Measurements from ENCODE around the gene LRCH2.
A peak's percentile ranks its signal among the peaks of the same experiment; 100 is the strongest.

The LRCH2 gene

GRCh38 chrX:115178473-115178872 is 55.4 kb downstream of the LRCH2 start:
- TF ChIP-seq CTCF (IDR thresholded peaks at IDR 0.05; ENCODE audit: insufficient read depth, missing control alignments) = no peak
- DNase-seq (ENCODE audit: insufficient read length, low spot score) (no peak), FAIRE-seq (no peak)

- FAIRE-seq (no peak), DNase-seq (ENCODE audit: insufficient read length, low spot score) (no peak)
- no peak for TF ChIP-seq CTCF (IDR thresholded peaks at IDR 0.05; ENCODE audit: insufficient read depth, missing control alignments)
Observed at GRCh38 chrX:115177932-115178331, 56.0 kb downstream of the LRCH2 start.

- DNase-seq (ENCODE audit: insufficient read length, low spot score) = no peak
- no peak for FAIRE-seq
- no peak for TF ChIP-seq CTCF (IDR thresholded peaks at IDR 0.05; ENCODE audit: insufficient read depth, missing control alignments)
Observed at GRCh38 chrX:115174548-115174947, 59.3 kb downstream of the LRCH2 start.

- FAIRE-seq (no peak), DNase-seq (ENCODE audit: insufficient read length, low spot score) (no peak)
- no peak for TF ChIP-seq CTCF (IDR thresholded peaks at IDR 0.05; ENCODE audit: insufficient read depth, missing control alignments)
Observed at GRCh38 chrX:115173181-115173580, 60.7 kb downstream of the LRCH2 start.

GRCh38 chrX:115147220-115147619 is 86.7 kb downstream of the LRCH2 start:
- no peak for DNase-seq (ENCODE audit: insufficient read length, low spot score)
- peak; percentile 44 for TF ChIP-seq CTCF (IDR thresholded peaks at IDR 0.05; ENCODE audit: insufficient read depth, missing control alignments)

GRCh38 chrX:115142057-115142456 is 91.8 kb downstream of the LRCH2 start:
- TF ChIP-seq CTCF (IDR thresholded peaks at IDR 0.05; ENCODE audit: insufficient read depth, missing control alignments) = no peak
- DNase-seq (ENCODE audit: insufficient read length, low spot score) = no peak
- FAIRE-seq = no peak

More at GRCh38 chrX:115147220-115147619, 86.7 kb downstream of the LRCH2 start:
- FAIRE-seq = no peak

- DNase-seq (ENCODE audit: insufficient read length, low spot score) (no peak), FAIRE-seq (no peak)
- TF ChIP-seq CTCF (IDR thresholded peaks at IDR 0.05; ENCODE audit: insufficient read depth, missing control alignments) = no peak
Observed at GRCh38 chrX:115138040-115138439, 95.9 kb downstream of the LRCH2 start.
